Measurements from ENCODE around the gene RIOX2. TPM values are rescaled to one million over a fixed set of nuclear protein-coding genes. Genes with fewer than 3 reads are reported as not detected.

RIOX2 gene
- total RNA-seq, 1 experiment from 2014 or later: 73.9 TPM

GRCh38 chr3:98002717-98003116 is 30.5 kb upstream of the RIOX2 start:
- intact Hi-C loops (cut with micrococcal nuclease): no loop called here
- no TSS peak for BruUV-seq (replicated peaks)
- CTCF ChIA-PET: interaction anchor here (0.6 to 1.2 kb wide), 3 partner anchors 19 to 210 kb away, joined by 3 to 5 read pairs (median 3); no protein-coding TSS in a partner anchor
- DNase-seq (ENCODE audit: unreplicated experiment): no peak
- Mint-ChIP-seq H3K4me1 (ENCODE audit: insufficient read depth, unreplicated experiment) (no peaks in the 10 kb centered on the region), H3K4me3 (ENCODE audit: unreplicated experiment) (no peak overlapping the region), H3K27ac (ENCODE audit: low read depth, unreplicated experiment) (no peak overlapping the region), H3K9me3 (ENCODE audit: unreplicated experiment) (no peaks in the 10 kb centered on the region), H3K27me3 (ENCODE audit: insufficient read depth, unreplicated experiment) (peaks cover 12% of the 10 kb centered on the region), H3K36me3 (ENCODE audit: insufficient read depth, unreplicated experiment) (peaks cover 4% of the 10 kb centered on the region)
- TF ChIP-seq CTCF (IDR thresholded peaks at IDR 0.05; ENCODE audit: unreplicated experiment): no peak
- POLR2A ChIA-PET: no interaction called here

DNA sequence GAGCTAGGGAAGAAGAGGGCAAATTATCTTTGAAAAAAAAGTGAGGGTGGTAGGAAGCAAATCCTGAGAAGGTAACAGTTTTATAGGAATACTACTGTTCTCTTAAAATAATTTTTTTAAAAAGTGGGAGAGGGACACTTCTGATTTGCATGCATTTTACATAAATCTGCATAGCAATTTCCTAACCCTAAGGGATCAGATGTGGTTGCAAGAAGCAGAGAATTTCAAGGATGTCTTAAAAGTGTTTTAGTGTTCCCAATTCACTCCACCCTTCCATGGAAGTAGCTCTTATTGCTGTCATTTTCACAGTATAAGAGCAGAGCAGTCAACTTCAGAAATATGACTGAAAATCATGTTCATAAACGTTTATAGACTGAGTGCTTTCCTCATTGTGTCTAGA is 27.8 kb upstream of the RIOX2 start:
- Mint-ChIP-seq H3K27ac (ENCODE audit: low read depth, unreplicated experiment) (no peak overlapping the region), H3K9me3 (ENCODE audit: unreplicated experiment) (no peaks in the 10 kb centered on the region), H3K4me1 (ENCODE audit: insufficient read depth, unreplicated experiment) (no peaks in the 10 kb centered on the region), H3K36me3 (ENCODE audit: insufficient read depth, unreplicated experiment) (peaks cover 4% of the 10 kb centered on the region), H3K4me3 (ENCODE audit: unreplicated experiment) (no peak overlapping the region), H3K27me3 (ENCODE audit: insufficient read depth, unreplicated experiment) (peaks cover 12% of the 10 kb centered on the region)
- ChIA-PET CTCF (interaction anchor here (0.9 kb wide), 1 partner anchor 14 kb away, joined by 3 read pairs; no protein-coding TSS in a partner anchor), POLR2A (no interaction called here)
- no TSS peak for BruUV-seq (replicated peaks)
- no peak for DNase-seq (ENCODE audit: unreplicated experiment)
- no peak for TF ChIP-seq CTCF (IDR thresholded peaks at IDR 0.05; ENCODE audit: unreplicated experiment)
- intact Hi-C loops (cut with micrococcal nuclease): no loop called here

DNA sequence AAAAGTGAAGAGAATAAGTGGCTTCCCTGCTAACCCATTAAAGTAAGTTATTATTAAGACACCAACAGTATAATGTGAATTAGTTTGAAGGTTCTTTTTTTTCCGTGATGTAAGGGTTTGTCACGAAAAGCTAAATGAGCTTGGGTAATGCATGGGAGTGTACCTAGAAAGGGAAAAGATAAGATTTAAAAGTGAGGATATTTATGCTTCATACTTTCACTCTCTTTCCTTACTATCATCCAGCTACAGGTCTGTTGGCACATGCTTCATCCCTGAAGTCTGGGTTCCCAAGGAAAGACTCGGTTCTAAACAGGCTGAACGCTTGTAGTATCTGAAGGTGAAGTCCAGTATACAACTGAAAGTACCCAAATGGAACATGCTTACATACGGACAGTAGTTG is 26.9 kb upstream of the RIOX2 start:
- ChIA-PET POLR2A (no interaction called here), CTCF (interaction anchor here (0.9 to 1.0 kb wide), 2 partner anchors 13 to 18 kb away, joined by 3 read pairs; no protein-coding TSS in a partner anchor)
- TF ChIP-seq CTCF (IDR thresholded peaks at IDR 0.05; ENCODE audit: unreplicated experiment): no peak
- Mint-ChIP-seq H3K4me1 (ENCODE audit: insufficient read depth, unreplicated experiment) (no peaks in the 10 kb centered on the region), H3K27ac (ENCODE audit: low read depth, unreplicated experiment) (no peak overlapping the region), H3K4me3 (ENCODE audit: unreplicated experiment) (no peak overlapping the region), H3K36me3 (ENCODE audit: insufficient read depth, unreplicated experiment) (peaks cover 4% of the 10 kb centered on the region), H3K27me3 (ENCODE audit: insufficient read depth, unreplicated experiment) (peaks cover 12% of the 10 kb centered on the region), H3K9me3 (ENCODE audit: unreplicated experiment) (no peaks in the 10 kb centered on the region)
- intact Hi-C loops (cut with micrococcal nuclease): no loop called here
- no TSS peak for BruUV-seq (replicated peaks)
- no peak for DNase-seq (ENCODE audit: unreplicated experiment)

DNA sequence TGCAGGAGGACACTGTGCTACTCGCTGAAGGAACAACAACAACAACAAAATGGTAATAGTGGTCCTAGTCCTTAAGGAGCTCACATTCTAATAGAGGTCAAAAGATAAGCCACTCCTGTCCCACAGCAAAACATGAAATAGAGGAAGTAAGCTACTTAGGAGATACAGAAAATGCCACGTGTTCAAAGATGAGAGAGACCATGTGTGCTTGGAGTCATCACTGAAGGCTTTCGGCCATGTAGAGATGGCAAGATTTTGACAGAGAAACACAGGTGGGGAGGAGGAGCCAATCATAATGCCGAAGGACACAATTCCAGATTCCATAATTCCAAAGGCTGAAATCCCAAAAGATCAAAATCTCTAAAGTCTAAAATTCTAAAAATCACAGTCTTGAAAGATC is 24.8 kb upstream of the RIOX2 start:
- BruUV-seq (replicated peaks): no TSS peak
- H3K4me3 Mint-ChIP-seq (ENCODE audit: unreplicated experiment): no peak overlapping the region

More for the DNA sequence above, 24.8 kb upstream of the RIOX2 start:
- peaks cover 4% of the 10 kb centered on the region for H3K36me3 Mint-ChIP-seq (ENCODE audit: insufficient read depth, unreplicated experiment)
- DNase-seq (ENCODE audit: unreplicated experiment): no peak
- no peak for TF ChIP-seq CTCF (IDR thresholded peaks at IDR 0.05; ENCODE audit: unreplicated experiment)
- ChIA-PET CTCF (interaction anchor here (0.6 to 1.3 kb wide), 4 partner anchors 11 to 803 kb away, joined by 3 to 5 read pairs (median 4); no protein-coding TSS in a partner anchor), POLR2A (interaction anchor here (0.8 kb wide), 1 partner anchor 23 kb away, joined by 3 read pairs; no protein-coding TSS in a partner anchor)
- intact Hi-C loops (cut with micrococcal nuclease): no loop called here
- H3K27ac Mint-ChIP-seq (ENCODE audit: low read depth, unreplicated experiment): no peak overlapping the region
- no peaks in the 10 kb centered on the region for H3K9me3 Mint-ChIP-seq (ENCODE audit: unreplicated experiment)
- H3K27me3 Mint-ChIP-seq (ENCODE audit: insufficient read depth, unreplicated experiment): peaks cover 12% of the 10 kb centered on the region
- no peaks in the 10 kb centered on the region for H3K4me1 Mint-ChIP-seq (ENCODE audit: insufficient read depth, unreplicated experiment)
